Astrocyte of the spinal cord (primary cell): ENCODE measurements around the gene MTFP1.
A peak's percentile ranks its signal among the peaks of the same experiment; 100 is the strongest.
"Not testable (repeated sequence)": the region's sequence is repeated elsewhere in the genome, so short reads cannot be mapped to it uniquely, and the experiment has no call there.

ENCODE experiments used
- DNase-seq: peaks from one replicate; pipeline ENCODE4 v3.0.0; 2011; ENCODE audit warnings: low read depth, low spot score
- H3K4me3 ChIP-seq: 2 replicates; pipeline ENCODE4 v1.5.1; 2011; ENCODE audit warnings: low read depth, mild to moderate bottlenecking, low read length, moderate library complexity
- in situ Hi-C: cut with HindIII; loops from 2 replicates; pipeline ENCODE4 v1.10.0; 2017; ENCODE audit warnings: low sequenced_read_pairs
- TF ChIP-seq, protein P1 (sequence below): IDR thresholded peaks from 2 replicates; pipeline ENCODE4 v1.5.1; 2012; ENCODE audit warnings: low read depth, mild to moderate bottlenecking, low read length, inconsistent platforms

MTFP1 gene

DNA sequence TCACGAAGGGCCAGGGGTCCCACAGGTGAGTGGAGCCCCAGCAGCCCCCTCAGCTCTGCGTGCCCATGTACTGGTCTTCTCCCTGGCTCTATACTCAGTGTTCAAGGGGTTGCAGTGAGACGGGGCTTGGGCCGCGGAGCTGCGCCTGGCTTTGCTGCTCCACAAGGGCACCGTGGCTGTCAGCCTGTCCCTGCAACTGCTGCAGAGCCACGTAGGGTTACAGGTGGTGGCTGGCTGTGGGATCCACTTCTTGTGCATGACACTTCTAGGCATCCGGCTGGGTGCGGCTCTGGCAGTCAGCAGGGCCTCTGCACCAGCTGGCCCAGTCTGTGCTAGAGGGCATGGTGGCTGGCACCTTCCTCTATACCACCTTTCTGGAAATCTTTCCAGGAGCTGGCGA, 14.3 kb downstream of the MTFP1 start:
- TF ChIP-seq, protein P1, sequence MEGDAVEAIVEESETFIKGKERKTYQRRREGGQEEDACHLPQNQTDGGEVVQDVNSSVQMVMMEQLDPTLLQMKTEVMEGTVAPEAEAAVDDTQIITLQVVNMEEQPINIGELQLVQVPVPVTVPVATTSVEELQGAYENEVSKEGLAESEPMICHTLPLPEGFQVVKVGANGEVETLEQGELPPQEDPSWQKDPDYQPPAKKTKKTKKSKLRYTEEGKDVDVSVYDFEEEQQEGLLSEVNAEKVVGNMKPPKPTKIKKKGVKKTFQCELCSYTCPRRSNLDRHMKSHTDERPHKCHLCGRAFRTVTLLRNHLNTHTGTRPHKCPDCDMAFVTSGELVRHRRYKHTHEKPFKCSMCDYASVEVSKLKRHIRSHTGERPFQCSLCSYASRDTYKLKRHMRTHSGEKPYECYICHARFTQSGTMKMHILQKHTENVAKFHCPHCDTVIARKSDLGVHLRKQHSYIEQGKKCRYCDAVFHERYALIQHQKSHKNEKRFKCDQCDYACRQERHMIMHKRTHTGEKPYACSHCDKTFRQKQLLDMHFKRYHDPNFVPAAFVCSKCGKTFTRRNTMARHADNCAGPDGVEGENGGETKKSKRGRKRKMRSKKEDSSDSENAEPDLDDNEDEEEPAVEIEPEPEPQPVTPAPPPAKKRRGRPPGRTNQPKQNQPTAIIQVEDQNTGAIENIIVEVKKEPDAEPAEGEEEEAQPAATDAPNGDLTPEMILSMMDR: no peak
- no peak for DNase-seq
- no peak overlapping the region for H3K4me3 ChIP-seq
- in situ Hi-C loops: no loop called here

- no peak for DNase-seq
- TF ChIP-seq, protein P1: no peak
- in situ Hi-C loops: no loop called here
- no peak overlapping the region for H3K4me3 ChIP-seq
Observed at GRCh38 chr22:30441088-30441487, 15.5 kb downstream of the MTFP1 start.

DNA sequence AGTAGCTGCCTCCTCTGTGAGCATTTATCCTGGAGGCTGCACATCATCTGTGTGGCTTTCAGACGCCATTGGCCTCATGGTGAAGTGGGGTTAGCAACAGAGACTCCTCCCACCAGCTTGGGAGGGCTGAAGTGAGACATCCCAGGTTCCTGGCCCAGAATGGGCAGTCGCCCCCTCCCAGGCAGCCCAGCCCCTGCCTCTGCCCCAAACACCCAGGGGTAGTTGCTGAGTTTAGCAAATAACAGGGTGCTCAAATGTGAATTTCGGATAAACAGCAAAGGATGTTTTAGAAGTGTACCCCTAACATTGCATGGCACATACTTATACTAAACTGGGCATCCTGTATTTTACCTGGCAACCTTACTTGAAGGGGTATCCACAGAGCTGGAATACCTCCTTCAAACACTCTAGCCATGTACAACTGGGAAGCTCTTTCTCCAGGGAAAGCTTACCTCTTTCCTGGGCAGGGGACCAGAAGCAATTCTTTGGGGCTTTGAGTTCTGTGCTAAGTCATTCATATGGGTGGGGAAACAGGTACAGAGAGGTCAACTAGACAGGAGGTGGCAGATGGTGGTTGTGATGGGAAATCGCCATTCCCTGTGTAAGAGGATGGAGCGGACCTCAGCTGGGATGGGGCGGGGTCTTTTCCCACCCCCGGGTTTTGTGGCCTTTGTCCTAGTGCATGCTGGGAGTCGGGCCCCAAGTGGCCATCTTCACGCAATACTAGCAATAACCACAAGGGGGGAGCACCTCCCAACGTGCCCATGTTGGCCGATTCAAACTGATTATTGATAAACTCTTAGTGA, 19.3 kb downstream of the MTFP1 start:
- peak; percentile 50 for DNase-seq
- TF ChIP-seq, protein P1: peak; percentile 82
- in situ Hi-C loops: no loop called here
- no peak overlapping the region for H3K4me3 ChIP-seq

- no peak overlapping the region for H3K4me3 ChIP-seq
- TF ChIP-seq, protein P1: no peak
- no peak for DNase-seq
- in situ Hi-C loops: no loop called here
Observed at GRCh38 chr22:30445438-30446145, 20.0 kb downstream of the MTFP1 start.

DNA sequence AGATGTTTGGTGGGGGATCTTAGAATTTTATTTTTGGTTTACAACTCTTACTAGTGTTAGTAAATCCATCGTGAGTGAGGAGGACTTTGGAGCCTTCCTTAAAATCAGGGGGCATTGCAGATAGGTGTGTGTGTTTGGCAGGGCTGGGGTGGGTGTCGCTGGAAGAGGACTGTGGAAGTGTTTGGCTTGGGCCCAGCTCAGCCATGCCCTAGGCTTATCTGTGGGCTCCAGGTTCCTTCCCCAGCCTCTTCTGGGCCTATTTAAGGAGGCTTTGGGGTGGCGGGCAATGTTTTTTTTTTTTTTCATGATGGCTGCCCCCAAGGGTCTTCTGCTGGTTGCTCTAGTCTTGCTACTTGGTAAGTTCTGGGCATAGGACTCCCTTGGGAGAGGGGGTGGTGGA, 22.1 kb downstream of the MTFP1 start:
- in situ Hi-C loops: no loop called here
- H3K4me3 ChIP-seq: no peak overlapping the region
- DNase-seq: no peak
- TF ChIP-seq, protein P1: no peak

GRCh38 chr22:30451488-30451887, 25.9 kb downstream of the MTFP1 start:
- DNase-seq, in situ Hi-C loops, H3K4me3 ChIP-seq: not testable (repeated sequence)

GRCh38 chr22:30452861-30453260, 27.3 kb downstream of the MTFP1 start:
- DNase-seq: no peak
- in situ Hi-C loops: no loop called here
- H3K4me3 ChIP-seq: no peak overlapping the region
- TF ChIP-seq, protein P1: no peak
